Testis (tissue), 3 donors: ENCODE results near the gene ULK4. TPM values are rescaled to one million over a fixed set of nuclear protein-coding genes. Genes with fewer than 3 reads are reported as not detected.
"Not testable (repeated sequence)": the region's sequence is repeated elsewhere in the genome, so short reads cannot be mapped to it uniquely, and the experiment has no call there.

Source experiments
- DNase-seq: peaks from one replicate; pipeline ENCODE4 v3.0.0-alpha.2; 2019
- H3K27ac ChIP-seq, 2 donors: fragments of 200-600 bp; sonication (generic); one replicate each; pipeline ENCODE4 v1.5.1; 2019
- H3K27me3 ChIP-seq: fragments of 200-600 bp; sonication (generic); one replicate; pipeline ENCODE4 v1.5.1; 2019
- H3K36me3 ChIP-seq: fragments of 200-600 bp; sonication (generic); one replicate; pipeline ENCODE4 v1.5.1; 2017; ENCODE audit warnings: low read depth; ENCODE audit errors: missing control alignments
- H3K4me1 ChIP-seq: fragments of 200-600 bp; sonication (generic); one replicate; pipeline ENCODE4 v1.5.1; 2019
- H3K4me3 ChIP-seq, 2 donors: fragments of 200-600 bp; sonication (generic); one replicate each; pipeline ENCODE4 v1.5.1; 2017 to 2019
- H3K9me3 ChIP-seq: fragments of 200-600 bp; sonication (generic); one replicate; pipeline ENCODE4 v1.5.1; 2017
- POLR2A ChIP-seq: fragments of 450-650 bp; IDR thresholded peaks from one replicate; pipeline ENCODE4 v1.6.1; 2017; ENCODE audit warnings: antibody characterized with exemption, mild to moderate bottlenecking, moderate library complexity
- WGBS, 2 donors: methylation state at CpG; one replicate each; pipeline ENCODE4 v1.1.5; 2018; 5-methylcytosine and 5-hydroxymethylcytosine counted together
- intact Hi-C: fragments of 100-400 bp; cut with DNase I; formaldehyde crosslinking; loops from one replicate; pipeline ENCODE4 v1.15.1; 2023; ENCODE audit warnings: low total_unique reads
- polyA plus RNA-seq: library from polyadenylated mRNA; stranded (reverse); fragments of 350-450 nt; fragmentation: Illumina TruSeq; extraction: RNeasy Lipid Tissue Mini Kit (QIAGEN cat#74804); gene quantifications from one replicate; pipeline ENCODE4 v1.2.3, GENCODE V29; 2014; ENCODE audit warnings: low read depth, low replicate concordance; ENCODE audit not compliant: insufficient read depth
- total RNA-seq, 2 donors: library from RNA; depleted of rRNA; stranded (reverse); fragments of >200 nt; gene quantifications; one replicate each; pipeline ENCODE4 v1.2.3, GENCODE V29; 2016
- TF ChIP-seq, protein P1 (sequence below), 3 experiments: fragments of 450-650 bp in 2 of 3; fragments of 200-600 bp in 1 of 3; sonication (generic) in 1 of 3; IDR thresholded peaks; one replicate each; pipeline ENCODE4 v1.5.1; 2016 to 2019; ENCODE audit warnings: antibody characterized with exemption in 3 of 3, mild to moderate bottlenecking in 2 of 3, moderate library complexity in 1 of 3

Gene ULK4
- total and polyA plus RNA-seq, 3 donors from 2014 or later: 45.7 to 91.6 (median 47.4) TPM

GRCh38 chr3:41991437-41991836, 29.5 kb upstream of the ULK4 start:
- intact Hi-C loops: no loop called here
- no peaks in the 10 kb centered on the region for H3K36me3 ChIP-seq
- 68 to 79% methylated on average over 3 of the region's 3 CpGs for WGBS, 2 donors

GRCh38 chr3:41989518-41989917, 27.6 kb upstream of the ULK4 start:
- no peaks in the 10 kb centered on the region for H3K27me3 ChIP-seq
- H3K4me3 ChIP-seq: no peak overlapping the region
- intact Hi-C loops: no loop called here
- DNase-seq: no peak
- no peaks in the 10 kb centered on the region for H3K36me3 ChIP-seq
- no peak for TF ChIP-seq POLR2A
- TF ChIP-seq, protein P1, sequence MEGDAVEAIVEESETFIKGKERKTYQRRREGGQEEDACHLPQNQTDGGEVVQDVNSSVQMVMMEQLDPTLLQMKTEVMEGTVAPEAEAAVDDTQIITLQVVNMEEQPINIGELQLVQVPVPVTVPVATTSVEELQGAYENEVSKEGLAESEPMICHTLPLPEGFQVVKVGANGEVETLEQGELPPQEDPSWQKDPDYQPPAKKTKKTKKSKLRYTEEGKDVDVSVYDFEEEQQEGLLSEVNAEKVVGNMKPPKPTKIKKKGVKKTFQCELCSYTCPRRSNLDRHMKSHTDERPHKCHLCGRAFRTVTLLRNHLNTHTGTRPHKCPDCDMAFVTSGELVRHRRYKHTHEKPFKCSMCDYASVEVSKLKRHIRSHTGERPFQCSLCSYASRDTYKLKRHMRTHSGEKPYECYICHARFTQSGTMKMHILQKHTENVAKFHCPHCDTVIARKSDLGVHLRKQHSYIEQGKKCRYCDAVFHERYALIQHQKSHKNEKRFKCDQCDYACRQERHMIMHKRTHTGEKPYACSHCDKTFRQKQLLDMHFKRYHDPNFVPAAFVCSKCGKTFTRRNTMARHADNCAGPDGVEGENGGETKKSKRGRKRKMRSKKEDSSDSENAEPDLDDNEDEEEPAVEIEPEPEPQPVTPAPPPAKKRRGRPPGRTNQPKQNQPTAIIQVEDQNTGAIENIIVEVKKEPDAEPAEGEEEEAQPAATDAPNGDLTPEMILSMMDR (IDR thresholded peaks at IDR 0.05): no peak
- H3K27ac ChIP-seq: no peak overlapping the region
- no peaks in the 10 kb centered on the region for H3K9me3 ChIP-seq
- H3K4me1 ChIP-seq: no peaks in the 10 kb centered on the region
- WGBS, 2 donors: 94 to 95% methylated on average over 3 of the region's 3 CpGs

More at GRCh38 chr3:41991437-41991836, 29.5 kb upstream of the ULK4 start:
- no peaks in the 10 kb centered on the region for H3K9me3 ChIP-seq
- no peak for DNase-seq
- TF ChIP-seq, protein P1 (IDR thresholded peaks at IDR 0.05): no peak
- no peak for TF ChIP-seq POLR2A
- no peak overlapping the region for H3K27ac ChIP-seq
- H3K4me3 ChIP-seq: no peak overlapping the region
- no peaks in the 10 kb centered on the region for H3K4me1 ChIP-seq
- no peaks in the 10 kb centered on the region for H3K27me3 ChIP-seq

DNA sequence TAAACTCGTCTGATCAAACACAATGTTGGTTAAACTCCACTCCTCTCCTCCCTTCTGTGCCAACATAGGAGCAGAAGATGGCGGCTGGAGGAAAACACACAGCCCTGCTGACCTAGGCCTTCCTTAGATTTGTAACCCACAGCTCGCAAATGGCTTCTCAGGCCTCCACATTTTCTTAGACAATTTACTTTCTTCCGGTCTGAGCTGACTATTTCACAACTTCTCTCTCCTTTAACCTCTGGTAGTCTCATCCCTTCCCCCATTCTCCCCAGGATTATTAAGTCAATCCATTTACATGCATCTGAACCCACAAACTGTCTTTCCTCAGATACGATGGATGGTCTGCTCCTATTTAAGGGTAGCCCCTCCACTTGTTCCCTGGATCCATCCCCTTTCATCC, 25.7 kb upstream of the ULK4 start:
- Histone ChIP-seq H3K36me3 (no peaks in the 10 kb centered on the region), H3K27ac (no peak overlapping the region), H3K27me3 (no peaks in the 10 kb centered on the region), H3K4me3 (no peak overlapping the region), H3K9me3 (no peaks in the 10 kb centered on the region), H3K4me1 (no peaks in the 10 kb centered on the region)
- intact Hi-C loops: no loop called here
- no peak for DNase-seq
- no peak for TF ChIP-seq POLR2A
- TF ChIP-seq, protein P1 (IDR thresholded peaks at IDR 0.05): no peak
- WGBS, 2 donors: 91% methylated on average over 5 of the region's 5 CpGs

- no peaks in the 10 kb centered on the region for H3K36me3 ChIP-seq
- H3K4me3 ChIP-seq: no peak overlapping the region
- no peaks in the 10 kb centered on the region for H3K9me3 ChIP-seq
- TF ChIP-seq, protein P1 (IDR thresholded peaks at IDR 0.05): no peak
- no peak for TF ChIP-seq POLR2A
- no peak overlapping the region for H3K27ac ChIP-seq
- intact Hi-C loops: no loop called here
- H3K27me3 ChIP-seq: no peaks in the 10 kb centered on the region
- DNase-seq: no peak
- no peaks in the 10 kb centered on the region for H3K4me1 ChIP-seq
- 64 to 69% methylated on average over 2 of the region's 2 CpGs for WGBS, 2 donors
Observed at GRCh38 chr3:41986561-41986960, 24.7 kb upstream of the ULK4 start.

GRCh38 chr3:41985018-41985417, 23.1 kb upstream of the ULK4 start:
- no peaks in the 10 kb centered on the region for H3K27me3 ChIP-seq
- WGBS, 2 donors: 75 to 92% methylated on average over 1 of the region's 1 CpG
- intact Hi-C loops: no loop called here
- H3K9me3 ChIP-seq: no peaks in the 10 kb centered on the region
- no peak overlapping the region for H3K27ac ChIP-seq
- no peak for DNase-seq
- no peaks in the 10 kb centered on the region for H3K4me1 ChIP-seq
- H3K4me3 ChIP-seq: no peak overlapping the region
- TF ChIP-seq, protein P1 (IDR thresholded peaks at IDR 0.05): no peak
- TF ChIP-seq POLR2A: no peak
- H3K36me3 ChIP-seq: no peaks in the 10 kb centered on the region

GRCh38 chr3:41983091-41983490, 21.2 kb upstream of the ULK4 start:
- DNase-seq, H3K4me1 ChIP-seq, H3K27me3 ChIP-seq, intact Hi-C loops, H3K27ac ChIP-seq, H3K36me3 ChIP-seq, H3K9me3 ChIP-seq: not testable (repeated sequence)
- H3K4me3 ChIP-seq: peak overlapping the region in 1 of 2 donors; percentile 10
- WGBS, 2 donors: 60 to 89% methylated on average over 4 to 28 of the region's 32 CpGs

DNA sequence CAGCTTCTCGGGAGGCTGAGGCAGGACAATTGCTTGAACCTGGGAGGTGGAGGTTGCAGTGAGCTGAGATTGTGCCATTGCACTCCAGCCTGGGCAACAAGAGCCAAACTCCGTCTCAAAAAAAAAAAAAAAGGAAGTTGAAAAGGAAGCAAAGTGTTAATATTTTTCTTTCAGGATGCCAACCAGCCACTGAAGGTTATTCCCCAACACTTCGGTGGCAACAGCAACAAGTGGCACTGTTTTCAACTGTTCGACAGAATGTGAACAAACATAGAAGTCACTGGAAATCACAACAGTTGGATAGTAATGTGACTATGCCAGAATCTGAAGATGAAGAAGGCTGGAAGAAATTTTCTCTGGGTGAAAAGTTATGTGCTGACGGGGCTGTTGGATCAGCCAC, 15.5 kb upstream of the ULK4 start:
- 82 to 85% methylated on average over 5 of the region's 5 CpGs for WGBS, 2 donors
- intact Hi-C loops, DNase-seq: not testable (repeated sequence)

More for the DNA sequence above, 15.5 kb upstream of the ULK4 start:
- H3K4me3 ChIP-seq, H3K4me1 ChIP-seq, H3K9me3 ChIP-seq, H3K27ac ChIP-seq, H3K27me3 ChIP-seq, H3K36me3 ChIP-seq: not testable (repeated sequence)
